ENCODE measurements around the gene PKP3.
A peak's percentile ranks its signal among the peaks of the same experiment; 100 is the strongest.
"Not testable (repeated sequence)": the region's sequence is repeated elsewhere in the genome, so short reads cannot be mapped to it uniquely, and the experiment has no call there.

Gene PKP3

DNA sequence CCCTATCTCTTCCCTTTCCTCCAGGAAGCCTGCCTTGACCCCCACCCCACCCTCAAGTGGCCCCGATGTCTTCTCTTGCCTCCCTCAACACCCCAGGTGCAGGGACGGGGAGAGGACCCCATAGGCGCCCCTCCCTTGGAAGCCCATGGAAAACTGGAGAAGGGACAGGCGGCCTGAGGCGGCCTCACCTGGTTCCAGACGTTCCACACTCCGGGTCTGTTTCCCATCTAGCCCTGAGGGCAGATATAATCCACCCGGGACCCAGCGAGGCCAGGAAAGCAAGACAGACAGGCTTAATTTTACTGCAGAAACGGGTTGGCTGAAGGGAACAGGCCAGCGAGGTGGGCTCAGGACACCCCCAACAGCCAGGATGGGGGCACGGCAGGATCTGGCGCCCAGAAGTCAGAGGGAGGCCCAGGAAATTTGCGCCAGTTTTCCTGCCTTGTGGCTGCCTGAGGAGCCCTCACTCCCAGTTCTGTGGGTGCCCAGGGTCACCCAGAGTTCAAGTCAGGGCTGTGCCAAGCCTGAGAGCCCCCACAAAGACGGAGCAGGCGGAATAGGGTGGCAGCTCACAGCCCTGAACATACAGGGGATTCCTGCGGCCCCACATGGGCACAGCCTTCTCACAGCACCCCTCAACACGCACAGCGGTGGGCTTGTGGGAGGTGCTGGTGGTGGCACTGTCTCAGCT is 23.8 kb downstream of the PKP3 start:
- H3K27ac ChIP-seq = peak overlapping the region; percentile 77
- no peak for TF ChIP-seq ZFX (IDR thresholded peaks at IDR 0.05)
- TF ChIP-seq, protein P1, sequence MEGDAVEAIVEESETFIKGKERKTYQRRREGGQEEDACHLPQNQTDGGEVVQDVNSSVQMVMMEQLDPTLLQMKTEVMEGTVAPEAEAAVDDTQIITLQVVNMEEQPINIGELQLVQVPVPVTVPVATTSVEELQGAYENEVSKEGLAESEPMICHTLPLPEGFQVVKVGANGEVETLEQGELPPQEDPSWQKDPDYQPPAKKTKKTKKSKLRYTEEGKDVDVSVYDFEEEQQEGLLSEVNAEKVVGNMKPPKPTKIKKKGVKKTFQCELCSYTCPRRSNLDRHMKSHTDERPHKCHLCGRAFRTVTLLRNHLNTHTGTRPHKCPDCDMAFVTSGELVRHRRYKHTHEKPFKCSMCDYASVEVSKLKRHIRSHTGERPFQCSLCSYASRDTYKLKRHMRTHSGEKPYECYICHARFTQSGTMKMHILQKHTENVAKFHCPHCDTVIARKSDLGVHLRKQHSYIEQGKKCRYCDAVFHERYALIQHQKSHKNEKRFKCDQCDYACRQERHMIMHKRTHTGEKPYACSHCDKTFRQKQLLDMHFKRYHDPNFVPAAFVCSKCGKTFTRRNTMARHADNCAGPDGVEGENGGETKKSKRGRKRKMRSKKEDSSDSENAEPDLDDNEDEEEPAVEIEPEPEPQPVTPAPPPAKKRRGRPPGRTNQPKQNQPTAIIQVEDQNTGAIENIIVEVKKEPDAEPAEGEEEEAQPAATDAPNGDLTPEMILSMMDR (conservative IDR thresholded peaks at IDR 0.05) = no peak

DNA sequence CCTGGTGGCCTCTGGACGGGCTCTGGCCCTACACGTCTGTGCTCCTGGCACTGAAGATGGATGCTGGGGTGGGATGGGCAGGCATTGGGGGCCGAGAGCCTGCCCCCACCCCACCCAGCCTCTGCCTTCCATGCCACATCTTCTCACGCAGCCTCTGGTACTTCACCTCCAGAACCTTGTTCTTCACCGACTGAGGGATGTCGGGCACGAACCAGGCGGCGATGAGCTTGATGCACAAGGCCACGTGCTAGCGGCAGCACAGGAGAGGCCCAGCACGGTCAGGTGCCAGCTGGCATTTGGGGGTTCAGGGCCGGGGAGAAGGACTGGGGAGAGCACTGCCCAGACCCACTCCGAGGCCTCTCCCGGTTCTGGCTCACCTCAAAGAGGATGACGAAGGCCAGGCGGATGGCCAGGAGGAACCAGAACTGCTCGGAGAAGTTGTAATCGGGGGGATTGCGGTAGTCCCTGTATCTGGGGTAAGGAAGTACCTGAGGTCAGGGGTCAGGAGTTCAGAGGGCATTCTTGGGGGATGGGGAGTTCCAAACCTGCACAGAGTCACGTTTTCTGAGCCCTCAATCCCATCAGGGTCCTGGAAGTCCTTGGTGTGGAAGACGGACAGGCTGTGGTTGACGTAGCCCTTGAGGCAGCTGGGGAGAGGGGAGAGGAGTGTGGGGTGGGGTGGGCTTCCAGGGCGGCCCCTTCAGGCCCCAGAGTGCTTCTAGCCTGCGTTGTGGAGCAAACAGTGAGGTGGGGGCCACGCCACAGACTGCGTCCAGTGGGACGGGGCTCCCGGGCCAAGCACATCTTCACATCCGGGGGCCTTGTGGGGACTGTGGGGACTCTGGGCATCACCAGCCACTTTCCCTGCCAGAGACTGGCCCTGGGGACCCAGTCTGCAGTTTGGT is 24.6 kb downstream of the PKP3 start:
- H3K27ac ChIP-seq = no peak overlapping the region; the same call in 1 of the 2 replicates

DNA sequence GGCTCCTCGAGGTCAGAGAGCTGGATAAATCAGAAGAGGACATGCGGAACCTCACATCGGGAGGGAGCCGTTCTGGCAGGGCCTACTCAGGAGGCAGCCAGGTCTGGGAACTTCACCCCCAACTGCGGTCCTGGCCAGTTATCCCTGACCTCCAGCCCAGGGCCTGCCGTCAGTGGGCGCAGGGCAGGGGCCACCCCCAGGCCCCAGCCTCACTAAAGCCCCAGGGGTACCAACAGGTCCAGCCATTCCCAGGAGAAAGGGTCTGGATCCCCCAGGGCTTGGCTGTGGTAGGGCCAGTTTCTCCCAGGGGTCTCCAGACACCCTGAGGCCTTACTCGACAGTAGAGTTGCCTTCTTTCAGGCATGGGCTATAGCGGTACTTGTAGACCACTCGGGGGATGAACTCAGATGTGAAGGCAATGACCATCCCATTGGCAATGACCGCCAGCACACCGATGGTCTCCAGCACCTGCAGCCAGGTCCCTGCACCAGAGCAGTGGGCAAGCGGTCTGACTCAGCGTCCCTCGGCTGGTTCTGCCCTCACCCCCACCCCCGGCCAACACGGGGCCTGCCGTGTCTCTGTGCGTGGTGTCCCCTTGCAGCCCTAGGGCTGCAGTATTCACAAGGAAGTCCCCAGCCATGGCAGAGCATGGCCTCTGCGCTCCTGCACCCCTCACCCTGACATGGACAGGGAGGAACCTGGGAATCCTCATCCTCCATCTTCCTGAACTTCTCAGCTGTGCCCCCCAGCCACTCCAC is 25.4 kb downstream of the PKP3 start:
- TF ChIP-seq, protein P1 (conservative IDR thresholded peaks at IDR 0.05) = no peak
- TF ChIP-seq ZFX (IDR thresholded peaks at IDR 0.05) = no peak
- no peak overlapping the region for H3K27ac ChIP-seq

More for the DNA sequence above, 24.6 kb downstream of the PKP3 start:
- no peak for TF ChIP-seq ZFX (IDR thresholded peaks at IDR 0.05)

DNA sequence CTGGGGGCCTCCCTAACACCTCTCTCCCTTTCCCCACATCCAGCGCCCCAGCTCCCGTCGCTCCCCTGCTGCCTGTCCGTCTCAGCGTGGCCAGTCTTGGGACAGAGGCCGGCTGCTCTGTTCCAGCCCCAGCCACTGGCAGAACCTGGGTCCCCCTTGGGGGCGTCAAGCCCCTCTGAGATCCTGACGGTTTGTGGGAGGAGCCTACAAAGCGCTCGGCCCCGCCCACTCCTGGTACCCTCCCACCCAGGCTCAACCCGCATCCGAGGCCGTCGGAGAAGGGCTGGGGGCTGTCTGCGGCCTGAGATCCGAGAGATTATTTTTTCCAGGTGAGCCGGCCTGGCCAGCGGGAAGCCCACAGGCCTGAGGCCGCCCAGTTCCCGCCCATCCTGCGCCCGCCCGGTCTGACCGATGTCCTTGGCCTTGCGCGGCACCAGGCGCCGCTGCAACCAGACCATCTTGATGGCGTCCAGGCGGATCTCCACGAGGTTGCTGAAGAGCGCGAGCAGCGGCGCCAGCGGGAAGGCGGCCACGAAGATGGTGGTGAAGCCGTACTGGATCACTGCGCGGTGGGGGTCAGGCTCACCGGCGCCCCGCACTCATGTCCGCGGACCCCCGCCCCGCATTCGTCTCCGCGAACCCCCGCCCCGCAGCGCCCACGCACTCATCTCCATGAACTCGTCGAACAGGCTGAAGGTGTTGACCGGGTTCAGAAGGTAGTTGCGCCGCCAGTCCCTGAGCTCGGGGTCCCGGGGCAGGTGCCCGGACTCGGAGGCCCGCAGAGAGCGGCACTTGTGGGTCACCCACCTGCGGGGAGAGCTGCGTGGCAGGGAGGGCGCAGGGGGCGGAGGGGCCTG is 26.3 kb downstream of the PKP3 start:
- H3K27ac ChIP-seq = no peak overlapping the region
- TF ChIP-seq, protein P1 (conservative IDR thresholded peaks at IDR 0.05) = no peak
- no peak for TF ChIP-seq ZFX (IDR thresholded peaks at IDR 0.05)

DNA sequence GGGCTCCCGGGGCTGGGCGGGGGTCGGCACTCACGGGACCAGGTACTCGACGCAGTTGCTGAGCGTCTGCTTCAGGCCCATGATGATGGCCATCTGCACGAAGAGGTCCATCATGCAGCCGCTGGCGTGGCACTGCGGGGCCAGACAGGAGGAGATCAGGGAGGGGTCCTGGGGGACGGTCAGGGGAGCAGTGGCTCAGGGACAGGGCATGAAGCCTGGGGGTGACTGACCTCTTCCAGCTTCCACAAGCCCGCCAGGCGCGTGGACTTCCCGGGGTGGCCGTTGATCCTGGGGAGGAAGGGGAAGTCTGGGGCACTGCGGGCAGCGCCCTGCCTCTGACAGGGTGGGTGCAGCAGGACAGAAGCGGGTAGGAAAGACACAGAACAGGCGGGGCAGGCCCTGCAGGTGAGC is 26.9 kb downstream of the PKP3 start:
- TF ChIP-seq ZFX (IDR thresholded peaks at IDR 0.05) = no peak
- TF ChIP-seq, protein P1 (conservative IDR thresholded peaks at IDR 0.05) = no peak
- no peak overlapping the region for H3K27ac ChIP-seq

DNA sequence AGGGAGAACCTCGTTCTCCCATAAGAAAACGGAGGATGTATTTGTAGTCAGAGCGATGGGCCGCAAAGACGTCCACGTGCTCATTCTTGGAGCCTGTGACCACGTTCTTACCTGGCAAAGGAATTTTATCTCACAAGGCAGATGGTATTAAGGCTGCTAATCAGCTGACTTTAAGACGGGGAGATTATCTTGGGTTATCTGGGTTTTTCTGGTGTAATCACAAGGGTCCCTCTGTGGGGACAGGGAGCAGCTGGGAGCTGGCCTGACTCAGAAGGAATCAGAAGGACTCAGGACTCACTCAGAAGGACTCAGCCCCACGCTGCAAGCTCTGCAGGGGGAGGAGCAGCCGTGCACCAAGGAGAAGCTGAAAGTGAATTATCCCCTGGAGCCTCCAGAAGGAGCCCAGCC is 28.2 kb downstream of the PKP3 start:
- TF ChIP-seq, protein P1 (conservative IDR thresholded peaks at IDR 0.05) = no peak
- no peak for TF ChIP-seq ZFX (IDR thresholded peaks at IDR 0.05)
- H3K27ac ChIP-seq = no peak overlapping the region

DNA sequence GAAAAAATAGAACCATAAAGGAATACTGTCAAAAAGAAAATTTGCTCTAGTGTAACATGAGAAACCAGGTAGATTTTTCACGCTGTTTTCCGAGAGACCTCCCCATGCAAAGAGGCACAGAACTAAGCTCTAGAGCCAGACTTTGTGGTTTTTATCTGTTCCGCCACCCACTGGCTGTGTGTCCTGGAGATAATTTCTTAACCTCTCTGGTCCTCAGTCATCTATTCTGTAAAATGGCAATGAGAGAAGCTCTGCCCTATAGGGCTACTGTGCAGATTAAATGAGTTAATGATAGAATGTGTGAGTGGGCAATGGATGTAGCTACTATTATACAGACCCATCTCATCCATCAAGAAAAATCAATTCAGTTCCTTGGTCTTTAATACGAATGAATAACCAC is 30.2 kb downstream of the PKP3 start:
- TF ChIP-seq, protein P1 (conservative IDR thresholded peaks at IDR 0.05) = no peak
- no peak for TF ChIP-seq ZFX (IDR thresholded peaks at IDR 0.05)

DNA sequence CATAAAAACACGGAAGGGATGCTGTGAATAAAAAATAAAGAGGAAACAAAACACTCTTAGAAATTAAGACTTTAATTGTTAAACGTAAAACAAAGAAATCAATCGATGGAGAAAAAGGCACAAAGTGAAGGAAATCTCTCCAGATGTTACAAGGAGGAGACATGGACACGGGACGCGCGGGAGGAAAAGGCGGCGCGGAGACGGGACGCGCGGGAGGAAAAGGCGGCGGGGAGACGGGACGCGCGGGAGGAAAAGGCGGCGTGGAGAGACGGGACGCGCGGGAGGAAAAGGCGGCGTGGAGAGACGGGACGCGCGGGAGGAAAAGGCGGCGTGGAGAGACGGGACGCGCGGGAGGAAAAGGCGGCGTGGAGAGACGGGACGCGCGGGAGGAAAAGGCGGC is 30.8 kb downstream of the PKP3 start:
- H3K27ac ChIP-seq = not testable (repeated sequence)

More for the DNA sequence above, 30.2 kb downstream of the PKP3 start:
- no peak overlapping the region for H3K27ac ChIP-seq
